Measurements from ENCODE around the gene WWC2. TPM values are rescaled to one million over a fixed set of nuclear protein-coding genes. Genes with fewer than 3 reads are reported as not detected.

WWC2 gene
- polyA plus RNA-seq, 2 donors, result 2.9 to 3.4 TPM

GRCh38 chr4:183288955-183289354 is 189.9 kb downstream of the WWC2 start:
- peaks cover 7 to 13% of the 10 kb centered on the region in 2 donors for H3K36me3 ChIP-seq (ENCODE audit: control insufficient read depth in 2 of 2, insufficient read depth in 2 of 2, low read length in 1 of 2)

GRCh38 chr4:183289688-183290087 is 190.6 kb downstream of the WWC2 start:
- H3K4me3 ChIP-seq (ENCODE audit: low read depth in 1 of 2, low read length in 2 of 2), result no peak overlapping the region
- H3K27me3 ChIP-seq (ENCODE audit: control insufficient read depth in 1 of 2, insufficient read depth in 2 of 2, low read length in 2 of 2), result no peaks in the 10 kb centered on the region
- no peak overlapping the region for H3K27ac ChIP-seq (ENCODE audit: low read depth in 2 of 2, low read length in 1 of 2)
- H3K9me3 ChIP-seq (ENCODE audit: control insufficient read depth in 2 of 2, insufficient read depth in 1 of 2, low read depth in 1 of 2, low read length in 1 of 2), result no peaks in the 10 kb centered on the region
- whole genome bisulfite sequencing, 2 donors, result 88 to 90% methylated on average over 5 of the region's 5 CpGs
- no peaks in the 10 kb centered on the region for H3K4me1 ChIP-seq (ENCODE audit: control insufficient read depth in 2 of 2, insufficient read depth in 2 of 2, low read length in 1 of 2)
- H3K36me3 ChIP-seq (ENCODE audit: control insufficient read depth in 2 of 2, insufficient read depth in 2 of 2, low read length in 1 of 2), result peaks cover 3 to 13% of the 10 kb centered on the region in 2 donors

More at GRCh38 chr4:183288955-183289354, 189.9 kb downstream of the WWC2 start:
- Histone ChIP-seq H3K27ac (ENCODE audit: low read depth in 2 of 2, low read length in 1 of 2) (no peak overlapping the region), H3K9me3 (ENCODE audit: control insufficient read depth in 2 of 2, insufficient read depth in 1 of 2, low read depth in 1 of 2, low read length in 1 of 2) (no peaks in the 10 kb centered on the region), H3K4me1 (ENCODE audit: control insufficient read depth in 2 of 2, insufficient read depth in 2 of 2, low read length in 1 of 2) (no peaks in the 10 kb centered on the region), H3K27me3 (ENCODE audit: control insufficient read depth in 1 of 2, insufficient read depth in 2 of 2, low read length in 2 of 2) (no peaks in the 10 kb centered on the region), H3K4me3 (ENCODE audit: low read depth in 1 of 2, low read length in 2 of 2) (no peak overlapping the region)
- 94 to 95% methylated on average over 2 of the region's 2 CpGs for WGBS, 2 donors

- 91 to 94% methylated on average over 2 of the region's 2 CpGs for WGBS, 2 donors
- peaks cover 3 to 10% of the 10 kb centered on the region in 2 donors for H3K36me3 ChIP-seq (ENCODE audit: control insufficient read depth in 2 of 2, insufficient read depth in 2 of 2, low read length in 1 of 2)
Observed at GRCh38 chr4:183291070-183291469, 192.0 kb downstream of the WWC2 start.

GRCh38 chr4:183295711-183296110 is 196.7 kb downstream of the WWC2 start:
- no peaks in the 10 kb centered on the region for H3K27me3 ChIP-seq (ENCODE audit: control insufficient read depth in 1 of 2, insufficient read depth in 2 of 2, low read length in 2 of 2)
- WGBS, 2 donors, result 88 to 93% methylated on average over 10 of the region's 10 CpGs
- no peak overlapping the region for H3K27ac ChIP-seq (ENCODE audit: low read depth in 2 of 2, low read length in 1 of 2)
- H3K9me3 ChIP-seq (ENCODE audit: control insufficient read depth in 2 of 2, insufficient read depth in 1 of 2, low read depth in 1 of 2, low read length in 1 of 2), result no peaks in the 10 kb centered on the region
- H3K4me1 ChIP-seq (ENCODE audit: control insufficient read depth in 2 of 2, insufficient read depth in 2 of 2, low read length in 1 of 2), result no peaks in the 10 kb centered on the region
- no peak overlapping the region for H3K4me3 ChIP-seq (ENCODE audit: low read depth in 1 of 2, low read length in 2 of 2)
- H3K36me3 ChIP-seq (ENCODE audit: control insufficient read depth in 2 of 2, insufficient read depth in 2 of 2, low read length in 1 of 2), result peaks cover 0 to 2% of the 10 kb centered on the region in 2 donors

More at GRCh38 chr4:183291070-183291469, 192.0 kb downstream of the WWC2 start:
- Histone ChIP-seq H3K9me3 (ENCODE audit: control insufficient read depth in 2 of 2, insufficient read depth in 1 of 2, low read depth in 1 of 2, low read length in 1 of 2) (no peaks in the 10 kb centered on the region), H3K4me1 (ENCODE audit: control insufficient read depth in 2 of 2, insufficient read depth in 2 of 2, low read length in 1 of 2) (no peaks in the 10 kb centered on the region), H3K27me3 (ENCODE audit: control insufficient read depth in 1 of 2, insufficient read depth in 2 of 2, low read length in 2 of 2) (no peaks in the 10 kb centered on the region), H3K4me3 (ENCODE audit: low read depth in 1 of 2, low read length in 2 of 2) (no peak overlapping the region), H3K27ac (ENCODE audit: low read depth in 2 of 2, low read length in 1 of 2) (no peak overlapping the region)

- 91 to 97% methylated on average over 3 of the region's 3 CpGs for WGBS, 2 donors
- Histone ChIP-seq H3K4me3 (ENCODE audit: low read depth in 1 of 2, low read length in 2 of 2) (no peak overlapping the region), H3K27me3 (ENCODE audit: control insufficient read depth in 1 of 2, insufficient read depth in 2 of 2, low read length in 2 of 2) (no peaks in the 10 kb centered on the region), H3K9me3 (ENCODE audit: control insufficient read depth in 2 of 2, insufficient read depth in 1 of 2, low read depth in 1 of 2, low read length in 1 of 2) (no peaks in the 10 kb centered on the region), H3K4me1 (ENCODE audit: control insufficient read depth in 2 of 2, insufficient read depth in 2 of 2, low read length in 1 of 2) (no peaks in the 10 kb centered on the region), H3K27ac (ENCODE audit: low read depth in 2 of 2, low read length in 1 of 2) (no peak overlapping the region), H3K36me3 (ENCODE audit: control insufficient read depth in 2 of 2, insufficient read depth in 2 of 2, low read length in 1 of 2) (peaks cover 0 to 2% of the 10 kb centered on the region in 2 donors)
Observed at GRCh38 chr4:183297675-183298074, 198.6 kb downstream of the WWC2 start.

- no peaks in the 10 kb centered on the region for H3K4me1 ChIP-seq (ENCODE audit: control insufficient read depth in 2 of 2, insufficient read depth in 2 of 2, low read length in 1 of 2)
- no peaks in the 10 kb centered on the region for H3K27me3 ChIP-seq (ENCODE audit: control insufficient read depth in 1 of 2, insufficient read depth in 2 of 2, low read length in 2 of 2)
- no peak overlapping the region for H3K4me3 ChIP-seq (ENCODE audit: low read depth in 1 of 2, low read length in 2 of 2)
- H3K27ac ChIP-seq (ENCODE audit: low read depth in 2 of 2, low read length in 1 of 2), result no peak overlapping the region
- H3K9me3 ChIP-seq (ENCODE audit: control insufficient read depth in 2 of 2, insufficient read depth in 1 of 2, low read depth in 1 of 2, low read length in 1 of 2), result no peaks in the 10 kb centered on the region
- H3K36me3 ChIP-seq (ENCODE audit: control insufficient read depth in 2 of 2, insufficient read depth in 2 of 2, low read length in 1 of 2), result peaks cover 0 to 4% of the 10 kb centered on the region in 2 donors
- 54 to 75% methylated on average over 2 of the region's 2 CpGs for WGBS, 2 donors
Observed at GRCh38 chr4:183299464-183299863, 200.4 kb downstream of the WWC2 start.

- no peak overlapping the region for H3K4me3 ChIP-seq (ENCODE audit: low read depth in 1 of 2, low read length in 2 of 2)
- H3K9me3 ChIP-seq (ENCODE audit: control insufficient read depth in 2 of 2, insufficient read depth in 1 of 2, low read depth in 1 of 2, low read length in 1 of 2), result no peaks in the 10 kb centered on the region
- no peaks in the 10 kb centered on the region for H3K4me1 ChIP-seq (ENCODE audit: control insufficient read depth in 2 of 2, insufficient read depth in 2 of 2, low read length in 1 of 2)
- H3K27ac ChIP-seq (ENCODE audit: low read depth in 2 of 2, low read length in 1 of 2), result no peak overlapping the region
- H3K27me3 ChIP-seq (ENCODE audit: control insufficient read depth in 1 of 2, insufficient read depth in 2 of 2, low read length in 2 of 2), result no peaks in the 10 kb centered on the region
- WGBS, 2 donors, result 72 to 73% methylated on average over 6 of the region's 6 CpGs
- H3K36me3 ChIP-seq (ENCODE audit: control insufficient read depth in 2 of 2, insufficient read depth in 2 of 2, low read length in 1 of 2), result peaks cover 0 to 4% of the 10 kb centered on the region in 2 donors
Observed at GRCh38 chr4:183300070-183300469, 201.0 kb downstream of the WWC2 start.

GRCh38 chr4:183300655-183301054 is 201.6 kb downstream of the WWC2 start:
- peaks cover 0 to 4% of the 10 kb centered on the region in 2 donors for H3K36me3 ChIP-seq (ENCODE audit: control insufficient read depth in 2 of 2, insufficient read depth in 2 of 2, low read length in 1 of 2)
- H3K4me3 ChIP-seq (ENCODE audit: low read depth in 1 of 2, low read length in 2 of 2), result no peak overlapping the region
- no peaks in the 10 kb centered on the region for H3K4me1 ChIP-seq (ENCODE audit: control insufficient read depth in 2 of 2, insufficient read depth in 2 of 2, low read length in 1 of 2)
- WGBS, 2 donors, result 74 to 79% methylated on average over 5 of the region's 5 CpGs
- H3K27me3 ChIP-seq (ENCODE audit: control insufficient read depth in 1 of 2, insufficient read depth in 2 of 2, low read length in 2 of 2), result no peaks in the 10 kb centered on the region
- H3K27ac ChIP-seq (ENCODE audit: low read depth in 2 of 2, low read length in 1 of 2), result no peak overlapping the region
- no peaks in the 10 kb centered on the region for H3K9me3 ChIP-seq (ENCODE audit: control insufficient read depth in 2 of 2, insufficient read depth in 1 of 2, low read depth in 1 of 2, low read length in 1 of 2)

GRCh38 chr4:183303301-183303700 is 204.2 kb downstream of the WWC2 start:
- Histone ChIP-seq H3K9me3 (ENCODE audit: control insufficient read depth in 2 of 2, insufficient read depth in 1 of 2, low read depth in 1 of 2, low read length in 1 of 2) (no peaks in the 10 kb centered on the region), H3K4me3 (ENCODE audit: low read depth in 1 of 2, low read length in 2 of 2) (no peak overlapping the region), H3K36me3 (ENCODE audit: control insufficient read depth in 2 of 2, insufficient read depth in 2 of 2, low read length in 1 of 2) (peaks cover 0 to 2% of the 10 kb centered on the region in 2 donors), H3K27me3 (ENCODE audit: control insufficient read depth in 1 of 2, insufficient read depth in 2 of 2, low read length in 2 of 2) (no peaks in the 10 kb centered on the region), H3K27ac (ENCODE audit: low read depth in 2 of 2, low read length in 1 of 2) (no peak overlapping the region), H3K4me1 (ENCODE audit: control insufficient read depth in 2 of 2, insufficient read depth in 2 of 2, low read length in 1 of 2) (no peaks in the 10 kb centered on the region)
- WGBS, 2 donors, result 93 to 94% methylated on average over 4 of the region's 4 CpGs

GRCh38 chr4:183304067-183304466 is 205.0 kb downstream of the WWC2 start:
- no peak overlapping the region for H3K4me3 ChIP-seq (ENCODE audit: low read depth in 1 of 2, low read length in 2 of 2)
- H3K27me3 ChIP-seq (ENCODE audit: control insufficient read depth in 1 of 2, insufficient read depth in 2 of 2, low read length in 2 of 2), result no peaks in the 10 kb centered on the region
- H3K27ac ChIP-seq (ENCODE audit: low read depth in 2 of 2, low read length in 1 of 2), result no peak overlapping the region
- H3K36me3 ChIP-seq (ENCODE audit: control insufficient read depth in 2 of 2, insufficient read depth in 2 of 2, low read length in 1 of 2), result peaks cover 0 to 2% of the 10 kb centered on the region in 2 donors
- no peaks in the 10 kb centered on the region for H3K4me1 ChIP-seq (ENCODE audit: control insufficient read depth in 2 of 2, insufficient read depth in 2 of 2, low read length in 1 of 2)
- H3K9me3 ChIP-seq (ENCODE audit: control insufficient read depth in 2 of 2, insufficient read depth in 1 of 2, low read depth in 1 of 2, low read length in 1 of 2), result no peaks in the 10 kb centered on the region
- WGBS, 2 donors, result 95 to 96% methylated on average over 4 of the region's 4 CpGs

All from esophagus (tissue), 2 donors.